ENCODE results near the gene SAMD5. TPM values are rescaled to one million over a fixed set of nuclear protein-coding genes. Genes with fewer than 3 reads are reported as not detected.

The SAMD5 gene
- total RNA-seq, 1 experiment from 2014 or later, result 4.0 TPM

- Histone ChIP-seq H3K4me1 (ENCODE audit: control insufficient read depth in 1 of 2, insufficient read depth in 2 of 2, low read length in 2 of 2) (no peaks in the 10 kb centered on the region), H3K4me2 (ENCODE audit: low read length) (no peak overlapping the region), H3K4me3 (replicated peaks in 1 of 2; ENCODE audit: low read depth in 1 of 2, low read length in 2 of 2) (no peak overlapping the region), H4K20me1 (ENCODE audit: insufficient read depth) (no peaks in the 10 kb centered on the region), H3K9me3 (ENCODE audit: control insufficient read depth in 1 of 2, insufficient read depth in 1 of 2, low read depth in 1 of 2, low read length in 2 of 2) (no peaks in the 10 kb centered on the region), H3K79me2 (ENCODE audit: insufficient read depth, low read length) (no peaks in the 10 kb centered on the region), H3K9ac (ENCODE audit: low read length) (no peak overlapping the region), H3K9me2 (ENCODE audit: insufficient read depth) (no peaks in the 10 kb centered on the region), H3K27ac (ENCODE audit: low read depth, low read length) (no peak overlapping the region), H3K36me3 (ENCODE audit: control insufficient read depth in 1 of 2, insufficient read depth in 2 of 2, low read length in 2 of 2) (no peaks in the 10 kb centered on the region), H2AFZ (ENCODE audit: low read depth, low read length, poor library complexity, severe bottlenecking) (no peak overlapping the region), H3K27me3 (ENCODE audit: insufficient read depth, low read length) (no peaks in the 10 kb centered on the region)
- no peak for TF ChIP-seq POLR2AphosphoS5 (IDR thresholded peaks at IDR 0.05; ENCODE audit: low read depth, low read length)
- no peak for TF ChIP-seq ATF3 (IDR thresholded peaks at IDR 0.05)
- TF ChIP-seq, protein P1, sequence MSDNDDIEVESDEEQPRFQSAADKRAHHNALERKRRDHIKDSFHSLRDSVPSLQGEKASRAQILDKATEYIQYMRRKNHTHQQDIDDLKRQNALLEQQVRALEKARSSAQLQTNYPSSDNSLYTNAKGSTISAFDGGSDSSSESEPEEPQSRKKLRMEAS (IDR thresholded peaks at IDR 0.05), result no peak
- TF ChIP-seq CEBPB (IDR thresholded peaks at IDR 0.05; ENCODE audit: low read depth), result no peak
- TF ChIP-seq, protein P2, sequence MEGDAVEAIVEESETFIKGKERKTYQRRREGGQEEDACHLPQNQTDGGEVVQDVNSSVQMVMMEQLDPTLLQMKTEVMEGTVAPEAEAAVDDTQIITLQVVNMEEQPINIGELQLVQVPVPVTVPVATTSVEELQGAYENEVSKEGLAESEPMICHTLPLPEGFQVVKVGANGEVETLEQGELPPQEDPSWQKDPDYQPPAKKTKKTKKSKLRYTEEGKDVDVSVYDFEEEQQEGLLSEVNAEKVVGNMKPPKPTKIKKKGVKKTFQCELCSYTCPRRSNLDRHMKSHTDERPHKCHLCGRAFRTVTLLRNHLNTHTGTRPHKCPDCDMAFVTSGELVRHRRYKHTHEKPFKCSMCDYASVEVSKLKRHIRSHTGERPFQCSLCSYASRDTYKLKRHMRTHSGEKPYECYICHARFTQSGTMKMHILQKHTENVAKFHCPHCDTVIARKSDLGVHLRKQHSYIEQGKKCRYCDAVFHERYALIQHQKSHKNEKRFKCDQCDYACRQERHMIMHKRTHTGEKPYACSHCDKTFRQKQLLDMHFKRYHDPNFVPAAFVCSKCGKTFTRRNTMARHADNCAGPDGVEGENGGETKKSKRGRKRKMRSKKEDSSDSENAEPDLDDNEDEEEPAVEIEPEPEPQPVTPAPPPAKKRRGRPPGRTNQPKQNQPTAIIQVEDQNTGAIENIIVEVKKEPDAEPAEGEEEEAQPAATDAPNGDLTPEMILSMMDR (IDR thresholded peaks at IDR 0.05 in 2 of 3, conservative IDR thresholded peaks at IDR 0.05 in 1 of 3; ENCODE audit: borderline replicate concordance in 1 of 3, insufficient read depth in 1 of 3, low read depth in 2 of 3, low read length in 2 of 3), result peak in 2 of 3 experiments; percentile 23 to 24; a peak in 1 of 6 replicates
- no peak for TF ChIP-seq FOSL1 (IDR thresholded peaks at IDR 0.05; ENCODE audit: low read depth)
- no TSS peak for BruUV-seq (replicated peaks)
- ChIA-PET POLR2A (no interaction called here), CTCF (no interaction called here), RAD21 (ENCODE audit: low non-redundant PET in 1 of 2, low total read pairs in 2 of 2, uncharacterized antibody in 2 of 2, unreplicated experiment in 2 of 2) (no interaction called here)
- peak; percentile 72 for ATAC-seq
- no peak for DNase-seq (ENCODE audit: low read depth, low spot score)
- intact Hi-C loops (cut with micrococcal nuclease), result loop anchor here (5.0 kb wide), 1 partner anchor 76 kb away; no protein-coding TSS in a partner anchor
Measured at GRCh38 chr6:147468634-147469033, 39.9 kb upstream of the SAMD5 start.

GRCh38 chr6:147479857-147480256, 28.6 kb upstream of the SAMD5 start:
- ChIA-PET CTCF (no interaction called here), POLR2A (no interaction called here), RAD21 (ENCODE audit: low non-redundant PET in 1 of 2, low total read pairs in 2 of 2, uncharacterized antibody in 2 of 2, unreplicated experiment in 2 of 2) (no interaction called here)
- no TSS peak for BruUV-seq (replicated peaks)
- ATAC-seq (no peak), DNase-seq (ENCODE audit: low read depth, low spot score) (no peak)
- Histone ChIP-seq H3K27me3 (ENCODE audit: insufficient read depth, low read length) (no peaks in the 10 kb centered on the region), H3K9me2 (ENCODE audit: insufficient read depth) (no peaks in the 10 kb centered on the region), H3K9me3 (ENCODE audit: control insufficient read depth in 1 of 2, insufficient read depth in 1 of 2, low read depth in 1 of 2, low read length in 2 of 2) (no peaks in the 10 kb centered on the region), H3K9ac (ENCODE audit: low read length) (no peak overlapping the region), H3K4me2 (ENCODE audit: low read length) (no peak overlapping the region), H3K79me2 (ENCODE audit: insufficient read depth, low read length) (no peaks in the 10 kb centered on the region), H2AFZ (ENCODE audit: low read depth, low read length, poor library complexity, severe bottlenecking) (peak overlapping the region; percentile 43), H4K20me1 (ENCODE audit: insufficient read depth) (no peaks in the 10 kb centered on the region), H3K27ac (ENCODE audit: low read depth, low read length) (no peak overlapping the region), H3K4me3 (replicated peaks in 1 of 2; ENCODE audit: low read depth in 1 of 2, low read length in 2 of 2) (no peak overlapping the region), H3K36me3 (ENCODE audit: control insufficient read depth in 1 of 2, insufficient read depth in 2 of 2, low read length in 2 of 2) (no peaks in the 10 kb centered on the region), H3K4me1 (ENCODE audit: control insufficient read depth in 1 of 2, insufficient read depth in 2 of 2, low read length in 2 of 2) (no peaks in the 10 kb centered on the region)
- intact Hi-C loops (cut with micrococcal nuclease), result no loop called here
- TF ChIP-seq, protein P2 (IDR thresholded peaks at IDR 0.05 in 2 of 3, conservative IDR thresholded peaks at IDR 0.05 in 1 of 3; ENCODE audit: borderline replicate concordance in 1 of 3, insufficient read depth in 1 of 3, low read depth in 2 of 3, low read length in 2 of 3), result no peak
- TF ChIP-seq TCF7L2 (IDR thresholded peaks at IDR 0.05; ENCODE audit: borderline replicate concordance, extremely low read depth, insufficient read depth, insufficient read length), result no peak
- TF ChIP-seq EZH2 (IDR thresholded peaks at IDR 0.05), result no peak
- TF ChIP-seq, protein P3, sequence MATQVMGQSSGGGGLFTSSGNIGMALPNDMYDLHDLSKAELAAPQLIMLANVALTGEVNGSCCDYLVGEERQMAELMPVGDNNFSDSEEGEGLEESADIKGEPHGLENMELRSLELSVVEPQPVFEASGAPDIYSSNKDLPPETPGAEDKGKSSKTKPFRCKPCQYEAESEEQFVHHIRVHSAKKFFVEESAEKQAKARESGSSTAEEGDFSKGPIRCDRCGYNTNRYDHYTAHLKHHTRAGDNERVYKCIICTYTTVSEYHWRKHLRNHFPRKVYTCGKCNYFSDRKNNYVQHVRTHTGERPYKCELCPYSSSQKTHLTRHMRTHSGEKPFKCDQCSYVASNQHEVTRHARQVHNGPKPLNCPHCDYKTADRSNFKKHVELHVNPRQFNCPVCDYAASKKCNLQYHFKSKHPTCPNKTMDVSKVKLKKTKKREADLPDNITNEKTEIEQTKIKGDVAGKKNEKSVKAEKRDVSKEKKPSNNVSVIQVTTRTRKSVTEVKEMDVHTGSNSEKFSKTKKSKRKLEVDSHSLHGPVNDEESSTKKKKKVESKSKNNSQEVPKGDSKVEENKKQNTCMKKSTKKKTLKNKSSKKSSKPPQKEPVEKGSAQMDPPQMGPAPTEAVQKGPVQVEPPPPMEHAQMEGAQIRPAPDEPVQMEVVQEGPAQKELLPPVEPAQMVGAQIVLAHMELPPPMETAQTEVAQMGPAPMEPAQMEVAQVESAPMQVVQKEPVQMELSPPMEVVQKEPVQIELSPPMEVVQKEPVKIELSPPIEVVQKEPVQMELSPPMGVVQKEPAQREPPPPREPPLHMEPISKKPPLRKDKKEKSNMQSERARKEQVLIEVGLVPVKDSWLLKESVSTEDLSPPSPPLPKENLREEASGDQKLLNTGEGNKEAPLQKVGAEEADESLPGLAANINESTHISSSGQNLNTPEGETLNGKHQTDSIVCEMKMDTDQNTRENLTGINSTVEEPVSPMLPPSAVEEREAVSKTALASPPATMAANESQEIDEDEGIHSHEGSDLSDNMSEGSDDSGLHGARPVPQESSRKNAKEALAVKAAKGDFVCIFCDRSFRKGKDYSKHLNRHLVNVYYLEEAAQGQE (IDR thresholded peaks at IDR 0.05; ENCODE audit: low read depth), result no peak
- no peak for TF ChIP-seq ZNF274 (IDR thresholded peaks at IDR 0.05; ENCODE audit: low read depth, low read length)
- no peak for TF ChIP-seq CBX3 (IDR thresholded peaks at IDR 0.05; ENCODE audit: low read depth)
- TF ChIP-seq RAD21 (IDR thresholded peaks at IDR 0.05; ENCODE audit: low read depth), result no peak
